GM23338 (cell line): ENCODE results near the gene EZH2. TPM values are rescaled to one million over a fixed set of nuclear protein-coding genes. Genes with fewer than 3 reads are reported as not detected.

Experiments used
- ATAC-seq: fragments of 200-7000 bp; cut with Tn5 transposase; 3 replicates; pipeline ENCODE4 v1.9.1; 2020
- DNase-seq: peaks from one replicate; pipeline ENCODE4 v3.0.0-alpha.2; 2015; ENCODE audit warnings: low spot score
- H2AFZ ChIP-seq: fragments of 200-600 bp; sonication (generic); 2 replicates; pipeline ENCODE4 v1.8.0; 2016; ENCODE audit warnings: antibody characterized with exemption, mild to moderate bottlenecking, moderate library complexity
- H3F3A ChIP-seq: fragments of 200-600 bp; sonication (generic); replicated peaks from 2 replicates; pipeline ENCODE4 v1.8.0; 2017; ENCODE audit warnings: antibody characterized with exemption, mixed run types, low read depth
- H3K27ac ChIP-seq: fragments of 200-600 bp; sonication (generic); 2 replicates; pipeline ENCODE4 v1.6.1; 2016; ENCODE audit warnings: low read depth
- H3K27me3 ChIP-seq: fragments of 200-600 bp; sonication (generic); 2 replicates; pipeline ENCODE4 v1.8.0; 2016; ENCODE audit warnings: mild to moderate bottlenecking, mixed run types, moderate library complexity; ENCODE audit not compliant: insufficient read depth
- H3K36me3 ChIP-seq: fragments of 200-600 bp; sonication (generic); 2 replicates; pipeline ENCODE4 v1.8.0; 2016; ENCODE audit warnings: mild to moderate bottlenecking; ENCODE audit not compliant: insufficient read depth
- H3K4me1 ChIP-seq: fragments of 200-600 bp; sonication (generic); 2 replicates; pipeline ENCODE4 v1.8.0; 2016; ENCODE audit warnings: mild to moderate bottlenecking, moderate library complexity; ENCODE audit not compliant: insufficient read depth
- H3K4me2 ChIP-seq: fragments of 200-600 bp; sonication (generic); 2 replicates; pipeline ENCODE4 v1.7.1; 2017; ENCODE audit warnings: mixed run types
- H3K4me3 ChIP-seq: fragments of 200-600 bp; sonication (generic); 2 replicates; pipeline ENCODE4 v1.6.1; 2016; ENCODE audit warnings: mixed run types
- H3K79me2 ChIP-seq: fragments of 200-600 bp; sonication (generic); replicated peaks from 2 replicates; pipeline ENCODE4 v1.8.0; 2017; ENCODE audit warnings: mild to moderate bottlenecking; ENCODE audit not compliant: insufficient read depth
- H3K9me2 ChIP-seq: fragments of 200-600 bp; sonication (generic); 2 replicates; pipeline ENCODE4 v1.8.0; 2017; ENCODE audit not compliant: insufficient read depth
- H4K20me1 ChIP-seq: fragments of 200-600 bp; sonication (generic); replicated peaks from 2 replicates; pipeline ENCODE4 v1.8.0; 2017; ENCODE audit warnings: mild to moderate bottlenecking; ENCODE audit not compliant: insufficient read depth
- H3K27ac Mint-ChIP-seq: 2 replicates; pipeline ENCODE4 v1.8.0; 2020; ENCODE audit warnings: inconsistent platforms, mild to moderate bottlenecking, moderate library complexity, mixed read lengths
- H3K27me3 Mint-ChIP-seq: 3 replicates; pipeline ENCODE4 v1.8.0; 2022; ENCODE audit warnings: low read depth, mild to moderate bottlenecking, moderate library complexity, mixed read lengths, inconsistent platforms; ENCODE audit not compliant: insufficient read depth, poor library complexity
- H3K36me3 Mint-ChIP-seq: 3 replicates; pipeline ENCODE4 v1.8.0; 2021; ENCODE audit warnings: low read depth, mild to moderate bottlenecking, inconsistent platforms, moderate library complexity, mixed read lengths
- H3K4me1 Mint-ChIP-seq: 3 replicates; pipeline ENCODE4 v1.8.0; 2020; ENCODE audit warnings: mild to moderate bottlenecking, inconsistent platforms, mixed read lengths
- H3K4me3 Mint-ChIP-seq: 3 replicates; pipeline ENCODE4 v1.8.0; 2021; ENCODE audit warnings: moderate library complexity, mild to moderate bottlenecking, inconsistent platforms, mixed read lengths
- H3K9me3 Mint-ChIP-seq: 3 replicates; pipeline ENCODE4 v1.8.0; 2020; ENCODE audit warnings: moderate library complexity, mild to moderate bottlenecking, inconsistent platforms, mixed read lengths
- CREB1 ChIP-seq: fragments of 250-450 bp; sonication (Bioruptor Pico); IDR thresholded peaks from 2 replicates; pipeline ENCODE4 v1.5.0; 2020; ENCODE audit warnings: low read depth, mild to moderate bottlenecking, moderate library complexity
- CTCF ChIP-seq, 2 experiments: fragments of 200-600 bp in 1 of 2; sonication (generic) in 1 of 2; conservative IDR thresholded peaks; 2 replicates each; pipeline versions ENCODE4 v1.5.1 to v1.6.1; 2016 to 2017; ENCODE audit warnings: antibody characterized with exemption in 2 of 2, low read depth in 2 of 2, mild to moderate bottlenecking in 2 of 2, moderate library complexity in 1 of 2
- ETS1 ChIP-seq: IDR thresholded peaks from 2 replicates; pipeline ENCODE4 v1.6.1; 2016; ENCODE audit warnings: antibody characterized with exemption
- EZH2 ChIP-seq: fragments of 200-600 bp; sonication (generic); IDR thresholded peaks from one replicate; pipeline ENCODE4 v1.8.0; 2017; ENCODE audit warnings: antibody characterized with exemption, mild to moderate bottlenecking, low read depth; ENCODE audit not compliant: unreplicated experiment
- EZH2phosphoT487 ChIP-seq: fragments of 200-600 bp; sonication (generic); IDR thresholded peaks from one replicate; pipeline ENCODE4 v1.8.1; 2018; ENCODE audit warnings: antibody characterized with exemption; ENCODE audit not compliant: unreplicated experiment
- JUNB ChIP-seq: IDR thresholded peaks from one replicate; pipeline ENCODE4 v1.6.1; 2016; ENCODE audit warnings: antibody characterized with exemption; ENCODE audit not compliant: unreplicated experiment
- POLR2AphosphoS5 ChIP-seq: IDR thresholded peaks from 2 replicates; pipeline ENCODE4 v1.6.1; 2016; ENCODE audit warnings: antibody characterized with exemption, low read depth
- REST ChIP-seq: IDR thresholded peaks from one replicate; pipeline ENCODE4 v1.6.1; 2018; ENCODE audit warnings: antibody characterized with exemption; ENCODE audit not compliant: unreplicated experiment
- STAT1 ChIP-seq: IDR thresholded peaks from one replicate; pipeline ENCODE4 v1.6.1; 2016; ENCODE audit warnings: antibody characterized with exemption; ENCODE audit not compliant: unreplicated experiment
- ZNF114 ChIP-seq: fragments of 250-450 bp; sonication (Bioruptor Pico); IDR thresholded peaks from 2 replicates; pipeline ENCODE4 v1.5.0; 2020; ENCODE audit warnings: mild to moderate bottlenecking, moderate library complexity
- ZNF331 ChIP-seq: fragments of 250-450 bp; sonication (Bioruptor Pico); IDR thresholded peaks from 2 replicates; pipeline ENCODE4 v1.5.0; 2020; ENCODE audit warnings: low read depth, mild to moderate bottlenecking, moderate library complexity
- ZNF462 ChIP-seq: fragments of 250-450 bp; sonication (Bioruptor Pico); IDR thresholded peaks from 2 replicates; pipeline ENCODE4 v1.5.0; 2020; ENCODE audit warnings: mild to moderate bottlenecking, moderate library complexity
- polyA plus RNA-seq: library from polyadenylated mRNA; unstranded; fragments of >200 nt; fragmentation: Nextera tagmentation; extraction: Ambion mirVana; gene quantifications from 2 replicates; pipeline ENCODE4 v1.2.1, GENCODE V29; 2016
- total RNA-seq: library from RNA; depleted of rRNA; stranded (reverse); fragments of >200 nt; shearing (Covaris generic); gene quantifications from 2 replicates; pipeline ENCODE4 v1.2.3, GENCODE V29; 2014

Gene EZH2
- total and polyA plus RNA-seq, 2 experiments from 2014 or later, result 33.9 to 38.6 TPM

GRCh38 chr7:148901178-148901577 is 17.1 kb upstream of the EZH2 start (continued):
- no peak for TF ChIP-seq ETS1
- TF ChIP-seq EZH2phosphoT487, result no peak
- no peak for TF ChIP-seq EZH2

- peaks cover 2% of the 10 kb centered on the region for H3K27me3 Mint-ChIP-seq
- peak overlapping the region; percentile 67; the same call in 1 of the 2 replicates for H2AFZ ChIP-seq
- no peak overlapping the region for H3K27ac Mint-ChIP-seq
- peak overlapping the region; percentile 46 for H3K4me3 Mint-ChIP-seq
- no peaks in the 10 kb centered on the region for H3K9me2 ChIP-seq
- H3K9me3 Mint-ChIP-seq, result no peaks in the 10 kb centered on the region
- no peak overlapping the region for H3K27ac ChIP-seq
- peak; percentile 78 for ATAC-seq
- no peaks in the 10 kb centered on the region for H3K79me2 ChIP-seq
- no peak overlapping the region for H3K4me3 ChIP-seq
- no peaks in the 10 kb centered on the region for H3K36me3 ChIP-seq
- H3K4me1 Mint-ChIP-seq, result peaks cover 4% of the 10 kb centered on the region
- H3K4me2 ChIP-seq, result no peak overlapping the region
- no peaks in the 10 kb centered on the region for H3F3A ChIP-seq
- H3K36me3 Mint-ChIP-seq, result no peaks in the 10 kb centered on the region
- no peaks in the 10 kb centered on the region for H3K4me1 ChIP-seq
- H3K27me3 ChIP-seq, result no peaks in the 10 kb centered on the region
- H4K20me1 ChIP-seq, result no peaks in the 10 kb centered on the region
- peak; percentile 34 for DNase-seq
- no peak for TF ChIP-seq EZH2
- no peak for TF ChIP-seq EZH2phosphoT487
- TF ChIP-seq REST, result no peak
- TF ChIP-seq ZNF114, result no peak
- no peak for TF ChIP-seq JUNB
- TF ChIP-seq ZNF331 (CRISPR knock-in tag), result no peak
- TF ChIP-seq ZNF462 (CRISPR knock-in tag), result no peak
- no peak for TF ChIP-seq CTCF (conservative IDR thresholded peaks at IDR 0.05; ENCODE audit: low read depth in 2 of 2)
- TF ChIP-seq POLR2AphosphoS5, result no peak
- TF ChIP-seq STAT1, result no peak
- TF ChIP-seq CREB1 (CRISPR knock-in tag), result no peak
These were observed 14.9 kb upstream of the EZH2 start for GRCh38 chr7:148898845-148899484.
